Astrocyte of the spinal cord (primary cell): ENCODE results near the gene RPA1.
"Not testable (repeated sequence)": the region's sequence is repeated elsewhere in the genome, so short reads cannot be mapped to it uniquely, and the experiment has no call there.

ENCODE experiments used
- DNase-seq: peaks from one replicate; pipeline ENCODE4 v3.0.0; 2011; ENCODE audit warnings: low read depth, low spot score
- H3K4me3 ChIP-seq: 2 replicates; pipeline ENCODE4 v1.5.1; 2011; ENCODE audit warnings: low read depth, mild to moderate bottlenecking, low read length, moderate library complexity
- CTCF ChIP-seq: IDR thresholded peaks from 2 replicates; pipeline ENCODE4 v1.5.1; 2012; ENCODE audit warnings: low read depth, mild to moderate bottlenecking, low read length, inconsistent platforms
- in situ Hi-C: cut with HindIII; loops from 2 replicates; pipeline ENCODE4 v1.10.0; 2017; ENCODE audit warnings: low sequenced_read_pairs

Gene RPA1

GRCh38 chr17:1787301-1787902 lies 42.4 kb upstream of the RPA1 start:
- no peak for TF ChIP-seq CTCF
- peak; percentile 94 for DNase-seq
- in situ Hi-C loops = no loop called here
- H3K4me3 ChIP-seq = no peak overlapping the region

GRCh38 chr17:1789936-1790335 lies 39.9 kb upstream of the RPA1 start:
- in situ Hi-C loops = no loop called here
- DNase-seq = no peak
- no peak overlapping the region for H3K4me3 ChIP-seq
- no peak for TF ChIP-seq CTCF

GRCh38 chr17:1792495-1793446 lies 37.0 kb upstream of the RPA1 start:
- no peak for TF ChIP-seq CTCF
- no peak for DNase-seq
- in situ Hi-C loops = no loop called here

GRCh38 chr17:1793447-1793806 lies 36.4 kb upstream of the RPA1 start:
- H3K4me3 ChIP-seq = no peak overlapping the region
- in situ Hi-C loops = no loop called here
- DNase-seq = no peak
- no peak for TF ChIP-seq CTCF

More at GRCh38 chr17:1792495-1793446, 37.0 kb upstream of the RPA1 start:
- H3K4me3 ChIP-seq = no peak overlapping the region

GRCh38 chr17:1796800-1797199 lies 33.0 kb upstream of the RPA1 start:
- DNase-seq = no peak
- H3K4me3 ChIP-seq = no peak overlapping the region
- TF ChIP-seq CTCF = no peak
- in situ Hi-C loops = no loop called here

GRCh38 chr17:1797323-1797722 lies 32.5 kb upstream of the RPA1 start:
- no peak for DNase-seq
- no peak for TF ChIP-seq CTCF
- in situ Hi-C loops = no loop called here
- no peak overlapping the region for H3K4me3 ChIP-seq

- DNase-seq, H3K4me3 ChIP-seq, in situ Hi-C loops: not testable (repeated sequence)
These were observed 32.0 kb upstream of the RPA1 start for GRCh38 chr17:1797846-1798245.
